DND-41 (cell line): Measurements from ENCODE around the gene PFKFB3.

Source experiments
- ATAC-seq: fragments of 200-7000 bp; cut with Tn5 transposase; 3 replicates; pipeline ENCODE4 v1.9.1; 2021; ENCODE audit warnings: low read depth; ENCODE audit not compliant: insufficient read depth
- DNase-seq: peaks from one replicate; pipeline ENCODE4 v3.0.0-alpha.2; 2020
- H2AFZ ChIP-seq: 2 replicates; pipeline ENCODE4 v1.6.0; 2012; ENCODE audit warnings: low read depth, low read length
- H3K27ac ChIP-seq: 2 replicates; pipeline ENCODE4 v1.5.1; 2012; ENCODE audit warnings: low read length, inconsistent platforms
- H3K27me3 ChIP-seq: fragments of 200-600 bp; sonication (generic); 2 replicates; pipeline ENCODE4 v1.6.0; 2012; ENCODE audit warnings: low read length, mild to moderate bottlenecking, inconsistent platforms; ENCODE audit not compliant: insufficient read depth, poor library complexity
- H3K36me3 ChIP-seq: 2 replicates; pipeline ENCODE4 v1.5.1; 2012; ENCODE audit warnings: low read length, inconsistent platforms; ENCODE audit not compliant: insufficient read depth
- H3K4me1 ChIP-seq: 2 replicates; pipeline ENCODE4 v1.5.1; 2012; ENCODE audit warnings: mild to moderate bottlenecking, low read length; ENCODE audit not compliant: insufficient read depth
- H3K4me2 ChIP-seq: 2 replicates; pipeline ENCODE4 v1.6.0; 2012; ENCODE audit warnings: mild to moderate bottlenecking, moderate library complexity, low read length, inconsistent platforms; ENCODE audit not compliant: insufficient read depth
- H3K4me3 ChIP-seq, 2 experiments: fragments of 200-600 bp in 1 of 2; shearing (Covaris generic) in 1 of 2; 2 replicates each; pipeline ENCODE4 v1.5.1; 2012 to 2016; ENCODE audit warnings: inconsistent platforms in 2 of 2, low read length in 2 of 2, mild to moderate bottlenecking in 2 of 2, low read depth in 1 of 2, moderate library complexity in 1 of 2
- H3K79me2 ChIP-seq: 2 replicates; pipeline ENCODE4 v1.6.0; 2012; ENCODE audit warnings: low read length, inconsistent platforms; ENCODE audit not compliant: insufficient read depth
- H3K9ac ChIP-seq: 2 replicates; pipeline ENCODE4 v1.6.0; 2012; ENCODE audit warnings: low read depth, mild to moderate bottlenecking, inconsistent platforms, low read length, moderate library complexity
- H3K9me3 ChIP-seq: 2 replicates; pipeline ENCODE4 v1.5.1; 2012; ENCODE audit warnings: low read length, moderate library complexity, mild to moderate bottlenecking, inconsistent platforms; ENCODE audit not compliant: insufficient read depth, severe bottlenecking
- H4K20me1 ChIP-seq: 2 replicates; pipeline ENCODE4 v1.6.0; 2012; ENCODE audit warnings: low read length; ENCODE audit not compliant: insufficient read depth
- CTCF ChIP-seq: IDR thresholded peaks from 2 replicates; pipeline ENCODE4 v1.5.1; 2012; ENCODE audit warnings: borderline replicate concordance, low read length, moderate library complexity, mild to moderate bottlenecking; ENCODE audit not compliant: poor library complexity, severe bottlenecking; ENCODE audit errors: extremely low read depth
- EZH2 ChIP-seq: IDR thresholded peaks from 3 replicates; pipeline ENCODE4 v1.6.1; 2012; ENCODE audit warnings: borderline replicate concordance, low read depth, mild to moderate bottlenecking, moderate library complexity, low read length, inconsistent platforms; ENCODE audit not compliant: severe bottlenecking

Gene PFKFB3

DNA sequence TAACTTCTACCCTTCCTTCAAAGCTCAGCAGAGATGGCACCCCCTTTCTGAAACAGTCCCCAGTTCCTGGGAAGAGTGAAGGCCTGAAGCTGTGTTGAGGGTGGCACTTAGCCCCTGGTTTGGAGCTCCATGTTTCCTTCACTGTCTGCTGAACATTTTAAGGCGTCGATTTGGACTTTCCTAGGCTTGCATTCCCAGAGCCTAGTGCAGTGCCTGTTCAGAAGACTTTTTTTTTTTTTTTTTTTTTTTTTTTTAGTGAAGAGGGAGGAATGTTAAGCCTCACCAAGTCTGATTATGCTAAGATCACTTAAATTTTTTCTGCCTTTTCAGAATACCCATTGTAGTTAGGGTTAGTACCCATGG lies 97.0 kb downstream of the PFKFB3 start:
- H2AFZ ChIP-seq, result no peak overlapping the region
- H3K27me3 ChIP-seq, result no peaks in the 10 kb centered on the region
- DNase-seq (no peak), ATAC-seq (no peak)
- peaks cover 26% of the 10 kb centered on the region for H3K4me1 ChIP-seq
- H3K9ac ChIP-seq, result peak overlapping the region; percentile 19; the same call in 1 of the 2 replicates
- H3K9me3 ChIP-seq, result no peaks in the 10 kb centered on the region
- no peak for TF ChIP-seq EZH2
- no peak for TF ChIP-seq CTCF
- H3K4me2 ChIP-seq, result peak overlapping the region; percentile 50
- H4K20me1 ChIP-seq, result no peaks in the 10 kb centered on the region
- no peaks in the 10 kb centered on the region for H3K36me3 ChIP-seq
- H3K4me3 ChIP-seq, result 0 out of 4 replicates have a peak overlapping the region, but pooled peaks of 1 of the 2 experiments have one; percentile 18
- H3K27ac ChIP-seq, result peak overlapping the region; percentile 65
- no peaks in the 10 kb centered on the region for H3K79me2 ChIP-seq

DNA sequence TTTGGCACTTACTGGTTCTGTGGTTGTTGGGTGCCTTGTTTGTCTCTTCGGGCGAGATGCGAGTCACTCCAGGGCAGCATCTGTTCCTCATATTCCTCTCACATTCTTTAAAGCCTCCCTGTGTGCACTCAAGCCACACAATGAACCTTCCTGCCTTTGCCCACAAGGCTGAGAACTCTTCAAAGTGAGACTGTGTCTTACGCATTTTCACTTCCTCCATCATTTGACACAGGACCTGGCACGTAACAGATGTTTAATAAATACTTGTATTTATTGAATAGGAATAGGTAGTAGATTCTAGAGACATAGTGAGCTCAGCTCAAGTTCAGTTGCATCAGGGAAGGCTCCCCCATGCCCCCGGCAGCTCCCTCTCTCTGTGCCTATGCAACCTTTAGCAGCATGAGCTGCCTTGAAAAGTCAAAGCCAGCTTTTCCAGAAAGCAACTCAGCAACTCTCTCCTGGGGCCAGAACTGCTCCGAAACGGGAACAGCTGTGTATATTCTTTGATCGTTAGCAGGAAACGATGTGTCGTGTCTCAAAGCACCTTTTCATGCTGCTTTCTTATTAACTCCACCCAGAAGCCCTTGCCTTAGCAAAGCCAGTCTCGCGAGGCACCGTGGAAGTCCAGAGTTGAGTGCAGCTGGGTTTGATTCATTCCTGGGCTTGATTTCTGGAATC lies 97.5 kb downstream of the PFKFB3 start:
- TF ChIP-seq EZH2 (no peak), CTCF (no peak)
- Histone ChIP-seq H3K9ac (peak overlapping the region; percentile 4; the same call in 1 of the 2 replicates), H3K4me1 (peaks cover 26% of the 10 kb centered on the region), H3K27ac (peak overlapping the region; percentile 65), H3K36me3 (no peaks in the 10 kb centered on the region), H3K4me3 (peak overlapping the region in 1 of 2 experiments; percentile 18; a peak in 1 of 4 replicates), H3K27me3 (no peaks in the 10 kb centered on the region), H2AFZ (peak overlapping the region; percentile 21), H3K79me2 (no peaks in the 10 kb centered on the region), H3K4me2 (peak overlapping the region; percentile 50), H4K20me1 (no peaks in the 10 kb centered on the region), H3K9me3 (no peaks in the 10 kb centered on the region)
- ATAC-seq, result peak; percentile 88
- peak; percentile 47 for DNase-seq

- Histone ChIP-seq H3K4me1 (peaks cover 26% of the 10 kb centered on the region), H3K27me3 (no peaks in the 10 kb centered on the region), H3K9ac (peak overlapping the region; percentile 4; the same call in 1 of the 2 replicates), H3K4me2 (peak overlapping the region; percentile 50), H3K4me3 (peak overlapping the region in 1 of 2 experiments; percentile 18; a peak in 1 of 4 replicates), H3K79me2 (no peaks in the 10 kb centered on the region), H3K9me3 (no peaks in the 10 kb centered on the region), H2AFZ (peak overlapping the region; percentile 21; the same call in 1 of the 2 replicates), H3K27ac (peak overlapping the region; percentile 65), H4K20me1 (no peaks in the 10 kb centered on the region), H3K36me3 (no peaks in the 10 kb centered on the region)
- no peak for TF ChIP-seq EZH2
- no peak; the same call in 2 of the 3 replicates for ATAC-seq
- DNase-seq, result no peak
Measured at GRCh38 chr10:6300784-6301460, 98.2 kb downstream of the PFKFB3 start.

GRCh38 chr10:6301488-6302075 lies 98.8 kb downstream of the PFKFB3 start:
- H3K27ac ChIP-seq, result no peak overlapping the region
- DNase-seq, result no peak
- H2AFZ ChIP-seq, result no peak overlapping the region
- no peak overlapping the region for H3K4me2 ChIP-seq
- H3K9me3 ChIP-seq, result no peaks in the 10 kb centered on the region
- no peak overlapping the region for H3K4me3 ChIP-seq
- TF ChIP-seq CTCF, result no peak
- no peak for TF ChIP-seq EZH2
- no peaks in the 10 kb centered on the region for H4K20me1 ChIP-seq
- no peaks in the 10 kb centered on the region for H3K36me3 ChIP-seq
- no peaks in the 10 kb centered on the region for H3K79me2 ChIP-seq
- ATAC-seq, result no peak
- no peaks in the 10 kb centered on the region for H3K27me3 ChIP-seq
- H3K4me1 ChIP-seq, result peaks cover 26% of the 10 kb centered on the region
- H3K9ac ChIP-seq, result no peak overlapping the region
